HG03575 (cell line): ENCODE data around the gene TCTA.

Experiments
- ATAC-seq: cut with Tn5 transposase; IDR thresholded peaks from one replicate; pipeline ENCODE4 v1.9.1; 2021; ENCODE audit not compliant: unreplicated experiment, insufficient number of reproducible peaks, low FRiP score; ENCODE audit errors: extremely low read depth

TCTA gene

GRCh38 chr3:49406571-49407565 lies 5.4 kb upstream of the TCTA start:
- ATAC-seq: no peak

DNA sequence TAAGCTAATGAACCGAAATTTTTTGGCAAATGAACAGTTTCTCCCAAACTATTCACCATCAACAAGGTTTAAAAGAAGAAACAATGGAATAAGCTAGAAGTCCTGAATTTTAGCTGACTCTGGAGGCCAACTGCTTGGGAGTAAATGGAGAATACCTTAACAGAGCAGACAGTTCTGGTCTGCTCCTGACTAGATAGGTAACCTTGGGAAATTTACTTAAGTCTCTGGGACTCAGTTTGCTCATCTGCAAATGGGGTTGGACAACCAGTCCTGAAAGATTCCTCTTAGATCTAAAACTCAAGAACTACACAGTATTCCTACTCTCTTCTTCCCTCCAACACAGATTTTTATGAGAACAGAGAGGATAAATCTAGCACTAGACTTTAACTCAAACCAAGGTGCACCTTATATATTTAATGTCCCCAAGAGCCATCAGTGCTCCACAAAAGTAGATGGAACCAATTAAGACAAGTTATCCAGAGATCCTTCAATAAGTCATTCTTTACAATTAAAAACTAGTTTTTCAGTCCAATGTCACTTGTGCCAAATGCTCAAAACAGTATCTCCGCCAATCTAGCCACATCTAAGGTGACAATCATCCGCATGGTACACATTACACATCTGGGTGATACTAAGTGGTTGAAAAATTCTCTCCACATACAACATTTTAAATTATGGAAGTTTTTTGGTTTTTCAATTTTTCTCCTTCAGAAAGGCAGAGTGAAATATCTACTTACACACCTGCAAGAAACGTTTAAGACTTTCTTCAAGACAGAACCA lies 2.0 kb upstream of the TCTA start:
- no peak for ATAC-seq

DNA sequence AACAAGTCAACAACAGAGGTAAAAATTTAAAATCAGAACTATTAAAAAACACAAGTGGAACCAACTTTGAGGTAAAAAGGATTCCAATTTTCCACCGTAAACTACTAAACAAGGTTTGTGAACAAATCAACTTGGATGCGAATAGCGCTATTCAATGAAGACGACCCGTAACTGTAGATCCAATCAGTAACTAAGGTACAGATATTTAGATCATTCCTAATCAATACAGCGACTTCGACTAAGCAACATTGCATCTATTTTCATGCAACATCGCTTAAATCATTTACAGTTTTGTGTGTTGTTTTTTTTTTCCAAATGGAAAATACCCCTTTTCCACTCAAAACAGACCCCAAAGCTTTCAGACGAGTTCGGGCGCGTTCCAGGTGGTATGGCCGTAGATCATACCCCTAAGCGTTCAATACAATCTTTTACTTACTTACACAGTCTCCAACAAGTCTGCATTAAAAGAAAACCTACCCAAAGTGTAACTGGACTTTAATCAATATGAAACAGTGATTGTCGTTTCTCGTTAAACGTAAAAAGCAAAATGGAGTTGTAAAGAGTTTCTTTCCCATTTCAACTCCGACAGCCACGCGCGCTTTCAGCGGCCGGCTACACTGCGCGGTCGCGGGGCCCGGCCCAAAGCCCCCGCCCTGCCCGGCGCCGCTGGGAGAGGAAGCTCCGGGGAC lies 1.2 kb upstream of the TCTA start:
- no peak for ATAC-seq

GRCh38 chr3:49411535-49411967 lies 672 bp upstream of the TCTA start:
- ATAC-seq: peak; percentile 0

- no peak for ATAC-seq
These were observed 562 bp downstream of the TCTA start for GRCh38 chr3:49412632-49413337.

DNA sequence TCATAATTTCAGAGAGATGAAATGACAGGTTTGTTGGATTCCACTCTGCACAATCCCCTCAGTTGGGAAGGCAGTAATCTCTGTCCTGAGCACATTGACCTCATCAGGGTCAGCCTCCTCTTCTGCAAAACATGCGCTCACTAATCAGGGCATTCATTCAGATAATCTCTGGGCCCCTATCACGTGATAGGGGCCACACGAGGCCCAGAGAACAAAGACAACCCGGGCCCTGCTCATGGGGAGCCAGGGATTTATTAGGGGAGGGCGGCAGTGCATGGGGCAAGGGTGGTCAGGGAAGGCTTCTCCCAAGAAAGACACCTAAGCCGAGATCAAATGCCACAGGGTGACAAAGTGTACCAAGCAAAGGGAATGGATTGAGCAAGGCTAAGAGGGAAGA lies 1.1 kb downstream of the TCTA start:
- no peak for ATAC-seq

DNA sequence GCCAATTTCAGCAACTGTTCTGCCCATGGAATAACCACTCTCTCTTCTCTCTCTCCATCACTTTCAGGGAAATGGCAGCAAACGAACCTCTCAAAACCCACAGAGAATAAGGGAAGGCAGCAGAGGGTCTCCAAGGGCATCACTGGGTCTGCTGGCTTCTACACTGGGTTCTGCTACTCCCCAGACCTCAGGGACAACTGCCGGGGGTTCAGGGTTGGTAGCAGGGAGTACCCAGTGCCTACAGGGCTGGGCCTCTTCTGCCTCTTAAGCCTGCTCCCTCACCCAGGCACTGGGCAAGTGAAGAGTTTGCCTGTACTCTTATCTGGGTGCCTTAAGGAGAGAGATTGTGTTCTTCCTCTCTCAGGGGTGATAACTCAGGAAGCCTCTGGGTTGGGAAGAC lies 2.5 kb downstream of the TCTA start:
- ATAC-seq: no peak

GRCh38 chr3:49415931-49416601 lies 3.8 kb downstream of the TCTA start:
- ATAC-seq: no peak

DNA sequence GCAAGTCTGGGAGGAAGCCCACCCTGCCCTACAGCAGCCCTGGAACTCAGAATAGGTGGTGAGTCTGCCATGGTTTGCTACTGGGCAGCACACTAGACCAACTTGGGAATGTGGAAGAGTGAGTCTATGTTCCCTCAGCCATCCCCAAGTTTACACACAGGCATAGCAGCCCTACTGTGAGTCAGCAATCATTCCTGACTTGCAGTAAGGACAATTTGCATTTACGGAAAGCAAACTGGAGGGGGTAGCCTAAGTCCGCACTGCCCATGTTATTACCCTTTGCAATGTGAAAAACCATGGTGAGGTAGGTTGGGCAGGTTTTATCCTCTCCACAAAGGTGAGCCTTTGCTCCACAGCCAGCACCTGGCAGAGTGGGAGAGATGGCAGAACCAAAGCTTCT lies 4.6 kb downstream of the TCTA start:
- no peak for ATAC-seq

DNA sequence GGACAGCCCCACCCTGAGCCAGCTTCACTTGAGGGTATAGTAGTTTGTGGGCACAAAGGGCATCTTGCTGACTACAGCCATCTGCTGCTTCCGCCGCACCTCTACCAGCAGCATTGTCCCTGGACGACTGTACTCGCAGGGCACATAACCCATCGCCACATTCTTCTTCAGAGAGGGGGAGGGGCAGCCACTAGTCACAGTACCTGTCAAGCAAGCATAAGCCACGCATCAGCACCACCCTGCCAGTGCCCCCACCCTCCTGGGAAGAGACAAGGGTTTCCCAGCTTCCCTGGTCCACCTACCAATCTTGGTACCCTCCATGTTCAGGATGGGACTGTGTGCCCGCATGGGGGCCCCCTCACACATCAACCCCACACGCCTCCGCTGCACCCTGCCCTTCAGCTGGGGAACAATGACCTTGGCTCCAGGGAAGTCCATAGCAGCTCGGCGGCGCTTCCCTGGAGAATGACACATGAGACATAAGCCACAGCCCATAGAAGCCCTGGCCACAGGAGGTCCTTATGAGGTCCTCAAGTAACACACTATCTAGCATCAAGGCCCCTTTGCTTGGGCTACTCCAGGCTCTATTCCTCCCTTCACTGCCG lies 5.4 kb downstream of the TCTA start:
- ATAC-seq: no peak

DNA sequence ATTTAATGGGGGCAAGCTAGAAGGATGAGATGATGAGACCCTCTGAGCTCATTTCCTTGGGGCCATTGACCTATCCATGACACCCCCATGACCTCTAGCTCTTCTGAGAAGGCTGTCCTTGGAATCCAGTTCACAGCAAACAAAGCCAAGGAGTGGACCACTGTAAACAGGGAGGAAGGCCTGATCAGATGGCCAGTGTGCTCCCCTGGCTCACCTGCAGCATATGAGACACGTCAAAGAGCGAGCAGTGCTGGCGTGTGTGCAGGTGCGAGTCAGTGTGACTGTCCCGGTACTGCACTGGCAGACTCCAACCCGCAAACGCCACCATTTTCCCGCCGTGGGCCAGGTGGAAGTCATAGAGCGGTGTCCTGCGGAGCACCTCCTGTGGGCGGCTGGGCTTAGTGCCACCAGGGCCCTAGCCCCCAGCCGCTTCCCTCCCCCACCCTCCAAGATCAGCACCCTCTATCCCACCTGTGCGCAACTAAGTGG lies 9.7 kb downstream of the TCTA start:
- no peak for ATAC-seq

DNA sequence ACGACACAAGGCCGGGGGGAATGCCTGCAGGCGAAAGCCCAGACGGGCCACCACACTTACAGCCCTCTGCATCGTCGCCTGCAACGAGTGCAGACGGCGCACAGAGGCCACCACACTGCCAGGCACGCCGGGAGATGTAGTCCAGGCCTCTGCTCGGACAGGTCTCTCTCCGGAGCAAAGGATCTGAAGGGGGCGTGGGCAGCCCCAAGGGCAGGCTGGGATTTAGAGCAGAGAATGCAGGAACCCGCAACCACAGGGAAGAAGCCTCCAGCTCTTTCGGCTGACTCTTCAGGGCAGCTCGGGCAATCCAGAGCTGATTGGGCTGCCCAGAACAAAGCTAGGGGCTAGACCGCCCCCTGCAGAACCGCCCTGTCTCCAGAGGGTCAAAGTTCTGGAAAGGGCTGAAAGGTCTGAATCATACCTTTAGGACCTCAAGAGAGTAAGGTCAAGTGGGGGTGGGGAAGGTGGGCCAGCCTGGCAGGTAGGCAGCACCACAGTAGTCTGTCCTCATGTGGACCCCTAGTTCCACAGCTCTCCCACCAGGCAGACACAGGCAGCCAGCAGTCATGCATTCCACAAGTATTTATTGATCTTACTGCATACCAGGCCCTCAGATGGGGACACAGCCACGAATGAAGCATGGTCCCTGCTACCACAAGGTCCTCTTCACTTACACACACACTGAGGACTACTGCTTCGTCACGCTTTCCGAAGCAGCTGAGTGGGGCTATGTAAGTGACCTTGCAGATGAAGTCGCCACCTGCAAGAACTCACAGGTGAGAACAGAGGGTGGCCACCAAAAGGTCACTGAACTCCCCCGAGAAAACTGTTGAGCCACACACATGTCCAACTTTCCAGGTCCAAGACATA lies 10.4 kb downstream of the TCTA start, which contains the start of gene AMT:
TSS of gene AMT (minus strand) at position 95 of the 870 bp plus-strand sequence. CDS start at position 72, 23 bp downstream.
- no peak for ATAC-seq

DNA sequence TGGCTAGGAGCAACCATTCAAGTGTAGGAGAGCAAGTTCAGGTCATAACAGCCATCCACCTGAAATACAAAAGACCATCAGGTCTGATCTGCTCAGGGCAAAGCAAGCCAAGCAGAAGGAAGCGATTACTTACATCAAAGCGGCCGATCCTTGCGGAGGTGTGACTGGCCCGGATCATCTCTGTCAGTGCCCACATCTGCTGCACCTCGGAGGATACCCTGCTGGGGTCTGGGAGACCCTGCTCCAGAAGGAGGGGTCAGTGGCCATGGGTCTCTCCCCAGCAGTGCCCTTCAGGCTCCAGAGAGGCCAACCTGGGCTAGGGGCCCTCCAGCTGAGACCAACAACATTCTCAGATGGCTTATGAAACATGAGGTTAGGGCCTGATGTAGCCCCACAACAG lies 12.6 kb downstream of the TCTA start:
- no peak for ATAC-seq

- no peak for ATAC-seq
These were observed 15.4 kb downstream of the TCTA start for GRCh38 chr3:49427586-49427985.

DNA sequence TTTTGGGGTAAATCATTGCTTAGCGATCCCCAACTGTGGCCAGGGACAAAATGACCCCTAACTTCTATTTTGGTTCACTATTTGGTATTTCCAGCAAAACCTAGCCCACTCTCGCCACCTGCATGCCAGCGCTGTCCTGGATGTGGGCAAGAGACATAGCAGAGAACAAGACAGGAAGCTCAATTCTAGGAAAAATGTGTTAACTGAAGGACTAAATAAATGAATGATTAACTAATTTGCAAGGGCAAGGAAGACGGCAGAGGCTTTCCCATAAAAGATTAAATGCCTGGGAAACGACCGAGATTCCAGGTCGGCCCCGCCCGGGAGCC lies 16.5 kb downstream of the TCTA start:
- no peak for ATAC-seq

- ATAC-seq: no peak
These were observed 22.5 kb downstream of the TCTA start for GRCh38 chr3:49434731-49435130.

GRCh38 chr3:49445391-49445790 lies 33.2 kb downstream of the TCTA start:
- ATAC-seq: no peak
